ENCODE measurements around the gene RPUSD1.

Gene RPUSD1

DNA sequence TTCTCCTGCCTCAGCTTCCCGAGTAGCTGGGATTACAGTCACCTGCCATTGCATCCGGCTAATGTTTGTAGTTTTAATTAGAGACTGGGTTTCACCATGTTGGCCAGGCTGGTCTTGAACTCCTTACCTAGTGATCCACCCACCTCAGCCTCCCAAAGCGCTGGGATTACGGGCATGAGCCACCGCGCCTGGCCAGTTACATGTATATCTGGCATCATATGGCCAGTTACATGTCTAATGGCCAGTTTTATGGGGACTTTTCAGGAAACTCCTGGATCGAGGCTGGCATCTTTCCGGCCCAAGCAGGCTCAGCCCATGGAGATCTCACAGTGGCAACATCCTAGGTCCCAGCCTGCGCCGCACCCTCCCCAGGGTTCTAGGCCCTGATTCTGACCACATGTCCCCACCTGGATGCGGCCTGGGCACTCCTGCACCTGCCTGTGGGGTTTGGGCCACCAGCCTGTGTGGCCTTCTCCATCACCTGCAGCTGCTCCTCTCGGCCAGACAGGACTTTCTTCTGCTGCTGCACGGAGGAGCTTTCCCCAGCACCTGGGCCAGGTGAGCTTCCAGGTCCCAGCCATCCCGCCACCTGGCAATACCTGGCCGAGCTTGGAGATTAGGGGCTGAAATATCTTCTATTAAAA, 46.1 kb downstream of the RPUSD1 start:
- FAIRE-seq: no peak

DNA sequence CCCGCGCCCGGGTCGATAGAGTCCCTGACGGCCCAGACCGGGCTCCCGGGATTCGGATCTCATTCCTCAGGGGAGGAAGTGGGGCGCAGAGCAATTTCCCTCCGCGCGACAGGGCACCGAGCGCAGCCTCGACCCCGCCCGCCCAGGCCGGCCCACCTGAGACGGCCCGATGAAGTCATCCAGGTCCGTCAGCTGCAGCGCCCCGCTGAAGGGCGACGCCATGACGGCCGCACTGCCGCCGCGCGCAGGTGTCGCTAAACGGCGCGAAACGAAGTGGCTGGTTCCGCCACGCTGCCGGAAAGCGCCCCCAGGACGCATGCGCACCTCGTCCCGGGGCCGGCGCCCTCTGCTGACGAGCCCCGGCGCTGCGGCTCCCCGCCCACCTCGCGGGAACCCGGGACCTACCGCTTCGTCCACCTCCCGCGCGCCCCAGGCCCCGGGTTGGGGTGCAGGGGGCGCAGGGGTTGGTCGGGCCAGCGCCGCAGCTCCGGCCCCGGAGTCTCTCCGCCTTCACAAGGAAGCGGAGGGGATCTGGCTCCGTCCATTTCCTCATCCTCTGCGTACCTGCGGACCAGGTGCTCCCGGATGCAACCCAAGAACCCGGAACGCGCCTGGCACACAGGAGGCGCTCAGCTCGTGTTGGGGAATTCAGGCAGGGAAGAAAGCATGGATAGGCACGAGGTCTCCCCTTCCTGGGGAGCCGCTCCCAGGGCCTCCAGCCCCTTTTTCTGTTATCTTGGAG, 47.2 kb downstream of the RPUSD1 start, which contains the start of gene CIAO3:
Gene CIAO3, minus strand, starts transcription at position 234 of the 742 bp plus-strand sequence. Its CDS starts 12 bp downstream, at position 222.
- no peak for FAIRE-seq

DNA sequence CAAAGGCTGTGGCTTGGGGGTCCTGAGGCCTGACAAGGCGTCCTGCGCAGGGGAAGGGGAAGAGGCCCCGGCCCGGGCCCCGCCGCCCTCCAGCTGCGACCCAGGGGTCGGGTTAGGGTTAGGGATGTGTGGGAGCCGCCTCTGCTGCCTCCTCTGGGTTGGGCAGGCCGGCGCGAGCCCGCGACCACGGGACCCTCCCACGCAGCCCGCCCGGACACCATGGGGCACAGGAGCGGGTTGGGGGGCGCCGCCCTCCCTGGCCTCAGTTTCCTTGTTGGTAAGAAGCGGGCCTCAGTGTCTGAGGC, 47.8 kb downstream of the RPUSD1 start:
- no peak for FAIRE-seq

DNA sequence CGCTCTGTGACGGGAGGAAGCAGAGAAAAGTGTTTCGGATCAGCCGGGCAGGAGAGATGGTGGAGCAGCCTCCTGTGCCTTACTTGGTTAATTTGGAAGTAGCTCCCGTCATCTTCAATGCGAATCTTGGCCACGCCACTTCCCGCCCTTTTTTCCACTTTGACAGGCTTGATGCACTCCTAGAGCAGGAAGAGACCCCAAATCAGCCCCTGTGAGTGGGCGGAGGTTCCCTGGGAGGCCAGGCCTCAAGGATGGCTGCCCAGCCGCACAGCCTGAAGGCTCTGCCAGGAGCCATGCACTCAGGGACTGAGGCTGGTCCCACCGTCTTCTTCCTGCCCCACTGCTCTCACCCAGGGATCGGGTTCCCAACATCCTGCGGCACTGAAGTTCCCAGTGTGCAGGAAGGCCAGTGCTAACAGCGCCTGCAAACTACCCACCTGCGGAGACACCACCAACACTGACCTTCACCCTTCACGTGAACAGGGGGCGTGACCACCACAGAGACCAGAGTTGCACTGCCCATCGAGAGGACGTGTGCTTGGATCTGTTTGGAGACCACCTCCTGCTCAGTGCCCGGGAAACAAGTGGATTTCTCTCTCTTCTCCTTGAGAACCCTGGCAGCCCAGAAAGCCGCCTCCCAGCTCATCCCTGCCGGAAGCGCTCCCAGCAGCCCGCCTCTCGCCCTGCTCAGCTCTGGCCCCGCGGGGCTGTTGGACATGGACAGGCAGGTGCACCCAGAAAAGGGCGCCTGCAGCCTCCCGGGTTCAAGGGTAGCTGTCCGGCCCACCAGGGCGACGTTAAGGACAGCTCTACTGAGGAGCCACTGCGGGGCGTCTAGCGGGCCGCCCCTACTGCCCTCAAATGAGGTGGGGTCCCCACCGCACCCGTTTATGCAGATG, 48.4 kb downstream of the RPUSD1 start:
- FAIRE-seq: no peak

DNA sequence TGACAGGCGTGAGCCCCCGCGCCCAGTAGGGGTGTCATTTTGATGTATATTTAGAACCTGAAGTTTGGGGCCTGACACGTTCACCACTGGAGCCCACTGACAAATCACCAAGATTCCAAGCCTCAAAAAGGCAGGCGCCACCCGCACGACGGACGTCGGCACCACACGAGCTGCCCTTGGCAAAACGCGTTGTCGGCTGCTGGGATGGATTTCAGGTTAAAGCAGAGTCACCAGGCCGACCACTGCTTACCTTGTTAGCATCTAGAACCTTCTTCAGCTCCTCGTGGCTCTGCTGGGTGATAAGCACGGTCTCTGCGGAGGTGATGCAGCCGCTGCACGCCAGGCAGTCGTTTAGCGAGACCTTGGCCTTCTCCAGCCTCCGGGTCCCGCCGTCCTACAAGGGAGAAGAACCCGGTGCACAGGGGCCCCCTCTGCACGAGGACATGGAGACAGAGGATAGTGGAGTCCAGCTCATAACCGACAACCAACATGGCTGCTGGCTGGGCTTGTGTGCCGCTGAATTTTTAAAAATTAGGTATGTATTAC, 51.2 kb downstream of the RPUSD1 start:
- FAIRE-seq: no peak

DNA sequence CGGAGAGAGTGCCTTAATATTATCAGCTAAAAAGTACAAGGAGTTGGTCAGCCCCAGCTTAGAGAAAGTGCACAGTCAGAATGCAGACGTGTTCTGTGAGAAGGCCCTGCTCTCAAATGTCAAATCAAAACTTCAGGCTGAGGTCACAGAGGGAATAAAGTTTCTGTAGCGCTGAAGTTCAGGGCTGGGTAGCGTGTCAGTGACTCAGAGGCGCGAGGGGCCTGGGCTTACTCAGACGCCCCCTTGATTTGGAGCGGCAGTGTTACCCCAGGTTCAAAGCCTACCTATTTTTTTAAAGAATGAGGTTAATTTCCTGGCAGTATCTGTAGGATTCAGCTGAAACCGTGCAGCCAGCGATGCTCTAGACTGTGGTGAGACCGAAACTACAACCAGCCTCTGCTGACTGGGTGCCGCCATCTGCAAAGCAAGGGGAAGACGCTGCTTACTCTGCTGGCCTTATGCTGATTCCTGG, 52.2 kb downstream of the RPUSD1 start:
- FAIRE-seq: no peak

DNA sequence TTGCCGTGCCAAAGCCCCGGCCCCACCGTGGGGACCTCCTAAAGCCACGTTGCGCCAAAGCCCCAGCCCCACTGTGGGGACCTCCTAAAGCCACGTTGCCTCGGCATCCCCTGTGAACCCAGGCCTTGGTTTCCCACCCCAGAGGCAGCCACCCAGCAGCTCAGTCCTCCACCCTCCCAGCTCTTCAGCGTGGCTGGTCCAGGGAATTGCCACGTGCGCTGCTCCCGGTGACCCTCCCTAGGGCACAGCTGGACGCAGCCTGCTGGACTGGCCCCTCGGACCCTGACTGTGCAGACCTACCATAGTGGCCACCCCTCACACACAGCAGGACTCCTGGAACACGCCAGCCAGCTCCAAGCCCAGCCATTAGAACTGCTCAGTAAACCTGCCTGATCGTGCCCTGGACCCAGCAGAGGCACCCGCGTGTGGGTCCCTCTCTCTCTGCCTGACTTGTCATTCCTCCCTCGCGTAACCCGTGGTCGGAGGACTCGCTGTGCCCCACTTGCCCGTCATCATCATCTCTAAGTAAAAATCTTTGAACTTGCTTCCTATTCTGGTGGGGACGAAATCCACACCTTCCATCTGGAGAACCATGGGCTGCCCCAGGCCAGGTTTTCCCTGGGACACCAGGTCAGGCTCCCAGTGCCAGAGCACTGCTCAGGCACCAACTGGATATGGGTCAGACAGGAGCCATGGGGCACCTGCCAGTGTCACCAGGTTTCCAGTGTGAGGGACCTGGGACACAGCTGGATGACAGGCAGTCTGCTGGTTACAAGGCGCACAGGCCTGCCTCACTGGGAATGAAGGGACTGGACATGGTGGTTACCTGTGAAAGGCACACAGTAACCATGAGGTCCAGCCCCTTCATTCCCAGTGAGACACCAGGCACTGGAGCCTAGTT, 53.0 kb downstream of the RPUSD1 start:
- no peak for FAIRE-seq
